Smooth muscle cell (in vitro differentiated cells): Measurements from ENCODE around the gene FAAP100. TPM values are rescaled to one million over a fixed set of nuclear protein-coding genes. Genes with fewer than 3 reads are reported as not detected.

ENCODE experiments used
- DNase-seq: peaks from one replicate; lab custom pipeline; 2025; ENCODE audit not compliant: unreplicated experiment; lab: John Stamatoyannopoulos, UW
- H2AFZ ChIP-seq: fragments of 200-600 bp; sonication (generic); 2 replicates; pipeline ENCODE4 v1.6.0; 2016; ENCODE audit warnings: antibody characterized with exemption, low read depth, mild to moderate bottlenecking
- H3F3A ChIP-seq: fragments of 200-600 bp; sonication (generic); 2 replicates; pipeline ENCODE4 v1.6.0; 2017; ENCODE audit warnings: antibody characterized with exemption, low read depth
- H3K27ac ChIP-seq: fragments of 200-600 bp; sonication (generic); 2 replicates; pipeline ENCODE4 v1.5.1; 2016; ENCODE audit warnings: low read depth, mild to moderate bottlenecking
- H3K27me3 ChIP-seq: fragments of 200-600 bp; sonication (generic); 2 replicates; pipeline ENCODE4 v1.6.1; 2016; ENCODE audit warnings: low read depth, mild to moderate bottlenecking
- H3K36me3 ChIP-seq: fragments of 200-600 bp; sonication (generic); 2 replicates; pipeline ENCODE4 v1.5.1; 2016; ENCODE audit warnings: low read depth
- H3K4me1 ChIP-seq: fragments of 200-600 bp; sonication (generic); 2 replicates; pipeline ENCODE4 v1.5.1; 2016; ENCODE audit warnings: low read depth
- H3K4me2 ChIP-seq: fragments of 200-600 bp; sonication (generic); 2 replicates; pipeline ENCODE4 v1.6.0; 2016; ENCODE audit warnings: mild to moderate bottlenecking
- H3K4me3 ChIP-seq: fragments of 200-600 bp; sonication (generic); 2 replicates; pipeline ENCODE4 v1.5.1; 2016; ENCODE audit warnings: mild to moderate bottlenecking
- H3K79me2 ChIP-seq: fragments of 200-600 bp; sonication (generic); 2 replicates; pipeline ENCODE4 v1.6.0; 2016; ENCODE audit warnings: low read depth, mild to moderate bottlenecking
- H3K9ac ChIP-seq: fragments of 200-600 bp; sonication (generic); 2 replicates; pipeline ENCODE4 v1.6.0; 2016; ENCODE audit warnings: low read depth
- H3K9me3 ChIP-seq: fragments of 200-600 bp; sonication (generic); replicated peaks from 2 replicates; pipeline ENCODE4 v1.5.1; 2016; ENCODE audit warnings: low read depth
- H4K20me1 ChIP-seq: fragments of 200-600 bp; sonication (generic); 2 replicates; pipeline ENCODE4 v1.6.0; 2016; ENCODE audit warnings: low read depth
- CTCF ChIP-seq: fragments of 200-600 bp; sonication (generic); IDR thresholded peaks from 2 replicates; pipeline ENCODE4 v1.5.1; 2017; ENCODE audit warnings: borderline replicate concordance, mild to moderate bottlenecking, antibody characterized with exemption; ENCODE audit not compliant: insufficient read depth, poor library complexity, severe bottlenecking
- WGBS: methylation state at CpG from one replicate; pipeline ENCODE4 v1.1.7; 2016; ENCODE audit warnings: low lambda C conversion rate; 5-methylcytosine and 5-hydroxymethylcytosine counted together
- polyA plus RNA-seq: library from polyadenylated mRNA; unstranded; fragments of >200 nt; fragmentation: Nextera tagmentation; extraction: Ambion mirVana; gene quantifications from 2 replicates; pipeline ENCODE4 v1.2.1, GENCODE V29; 2016
- total RNA-seq: library from RNA; depleted of rRNA; stranded (reverse); fragments of >200 nt; gene quantifications from 2 replicates; pipeline ENCODE4 v1.2.3, GENCODE V29; 2014

Gene FAAP100
- total and polyA plus RNA-seq, 2 experiments from 2014 or later, result 17.9 to 28.5 TPM

GRCh38 chr17:81503619-81504018 is 48.5 kb downstream of the FAAP100 start:
- Histone ChIP-seq H3K79me2 (no peaks in the 10 kb centered on the region), H3K4me3 (no peak overlapping the region), H3K4me1 (no peaks in the 10 kb centered on the region), H3K9me3 (no peaks in the 10 kb centered on the region), H3K27me3 (no peaks in the 10 kb centered on the region), H3K27ac (no peak overlapping the region), H3K4me2 (no peak overlapping the region), H3K36me3 (no peaks in the 10 kb centered on the region), H4K20me1 (peaks cover 20% of the 10 kb centered on the region), H3K9ac (no peak overlapping the region), H2AFZ (no peak overlapping the region), H3F3A (peaks cover 2% of the 10 kb centered on the region)
- no peak for DNase-seq
- TF ChIP-seq CTCF, result no peak

- WGBS, result 81% methylated on average over 12 of the region's 12 CpGs
- no peak overlapping the region for H3K4me2 ChIP-seq
- TF ChIP-seq CTCF, result no peak
- no peak overlapping the region for H3K27ac ChIP-seq
- no peaks in the 10 kb centered on the region for H3K27me3 ChIP-seq
- H3K4me3 ChIP-seq, result no peak overlapping the region
- H3K4me1 ChIP-seq, result no peaks in the 10 kb centered on the region
- no peaks in the 10 kb centered on the region for H3K9me3 ChIP-seq
- no peak for DNase-seq
- H2AFZ ChIP-seq, result no peak overlapping the region
- H3K36me3 ChIP-seq, result no peaks in the 10 kb centered on the region
- peaks cover 9% of the 10 kb centered on the region for H4K20me1 ChIP-seq
- H3F3A ChIP-seq, result peaks cover 2% of the 10 kb centered on the region
- H3K79me2 ChIP-seq, result no peaks in the 10 kb centered on the region
- H3K9ac ChIP-seq, result no peak overlapping the region
These were observed 49.6 kb downstream of the FAAP100 start for GRCh38 chr17:81502471-81503017.

- WGBS, result 50% methylated on average over 7 of the region's 7 CpGs
- Histone ChIP-seq H2AFZ (no peak overlapping the region), H3K4me2 (no peak overlapping the region), H3K27me3 (no peaks in the 10 kb centered on the region), H3K27ac (no peak overlapping the region), H3K9ac (no peak overlapping the region), H3K4me1 (no peaks in the 10 kb centered on the region), H4K20me1 (no peaks in the 10 kb centered on the region), H3K4me3 (no peak overlapping the region), H3K36me3 (no peaks in the 10 kb centered on the region), H3K9me3 (no peaks in the 10 kb centered on the region), H3K79me2 (no peaks in the 10 kb centered on the region), H3F3A (no peaks in the 10 kb centered on the region)
- no peak for DNase-seq
- TF ChIP-seq CTCF, result no peak
These were observed 52.1 kb downstream of the FAAP100 start for GRCh38 chr17:81500047-81500446.

- Histone ChIP-seq H4K20me1 (no peaks in the 10 kb centered on the region), H3K36me3 (no peaks in the 10 kb centered on the region), H3K4me2 (no peak overlapping the region), H3K4me1 (no peaks in the 10 kb centered on the region), H3K27me3 (no peaks in the 10 kb centered on the region), H3K79me2 (no peaks in the 10 kb centered on the region), H2AFZ (no peak overlapping the region), H3K9ac (no peak overlapping the region), H3F3A (no peaks in the 10 kb centered on the region), H3K4me3 (no peak overlapping the region), H3K9me3 (no peaks in the 10 kb centered on the region), H3K27ac (no peak overlapping the region)
- WGBS, result 87% methylated on average over 12 of the region's 12 CpGs
- DNase-seq, result no peak
- no peak for TF ChIP-seq CTCF
These were observed 52.6 kb downstream of the FAAP100 start for GRCh38 chr17:81499601-81499970.
